Kidney tubule cell (primary cell): ENCODE data around the gene TCP11X1.
"Not testable (repeated sequence)": the region's sequence is repeated elsewhere in the genome, so short reads cannot be mapped to it uniquely, and the experiment has no call there.

Experiments
- DNase-seq: peaks from one replicate; pipeline ENCODE4 v3.0.0-alpha.2; 2018; ENCODE audit warnings: low spot score

Gene TCP11X1

DNA sequence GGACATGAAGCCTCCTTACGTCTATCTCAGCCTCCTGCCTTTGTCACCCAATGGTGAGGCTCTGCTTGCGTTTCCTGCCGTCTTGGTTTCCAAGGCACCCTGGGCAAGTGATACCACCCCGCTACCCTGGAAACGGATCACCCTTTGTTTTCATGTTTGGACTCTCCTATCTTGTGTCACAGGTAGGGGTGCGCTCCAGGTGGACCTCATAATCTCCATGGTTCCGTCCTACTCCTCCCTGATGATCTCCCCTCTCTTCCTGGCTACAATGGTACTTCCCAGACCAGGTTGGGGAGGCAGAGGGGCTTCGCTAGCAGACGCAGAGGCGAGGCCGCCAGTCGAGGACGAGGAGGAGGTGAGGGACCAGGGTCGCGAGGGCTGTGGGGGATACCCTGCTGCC lies at the start of gene TCP11X1:
Gene TCP11X1, plus strand, starts transcription at position 316 of the 400 bp plus-strand sequence.
- not testable (repeated sequence) for DNase-seq

DNA sequence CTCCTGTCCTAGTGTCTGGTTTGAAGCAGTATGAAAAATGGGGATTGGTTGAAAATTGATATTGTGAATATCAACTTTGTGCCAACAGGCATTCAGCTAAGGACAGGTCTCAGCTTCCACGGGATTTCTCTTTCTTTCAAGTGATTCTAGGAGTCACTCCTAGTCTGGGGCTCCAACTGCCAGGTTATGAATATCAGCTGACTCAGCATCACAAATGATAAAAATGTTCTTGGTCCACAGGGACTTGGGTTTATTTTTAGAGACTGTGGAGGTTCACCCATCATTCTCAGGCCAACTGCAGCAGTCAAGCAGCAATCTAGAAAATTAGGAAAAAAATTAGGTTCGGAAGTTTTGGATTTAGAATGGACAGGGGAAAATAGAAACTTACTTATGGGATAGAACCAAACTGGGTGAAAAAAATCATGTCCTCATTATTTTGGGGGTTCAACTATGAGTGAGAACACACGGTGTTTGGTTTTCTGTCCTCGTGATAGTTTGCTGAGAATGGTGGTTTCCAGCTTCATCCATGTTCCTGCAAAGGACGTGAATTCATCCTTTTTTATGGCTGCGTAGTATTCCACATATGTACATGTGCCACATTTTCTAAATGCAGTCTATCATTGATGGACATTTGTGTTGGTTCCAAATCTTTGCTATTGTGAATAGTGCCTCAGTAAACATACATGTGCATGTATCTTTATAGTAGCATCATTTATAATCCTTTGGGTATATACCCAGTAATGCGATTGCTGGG lies 29.0 kb upstream of the TCP11X1 start:
- DNase-seq, result no peak

DNA sequence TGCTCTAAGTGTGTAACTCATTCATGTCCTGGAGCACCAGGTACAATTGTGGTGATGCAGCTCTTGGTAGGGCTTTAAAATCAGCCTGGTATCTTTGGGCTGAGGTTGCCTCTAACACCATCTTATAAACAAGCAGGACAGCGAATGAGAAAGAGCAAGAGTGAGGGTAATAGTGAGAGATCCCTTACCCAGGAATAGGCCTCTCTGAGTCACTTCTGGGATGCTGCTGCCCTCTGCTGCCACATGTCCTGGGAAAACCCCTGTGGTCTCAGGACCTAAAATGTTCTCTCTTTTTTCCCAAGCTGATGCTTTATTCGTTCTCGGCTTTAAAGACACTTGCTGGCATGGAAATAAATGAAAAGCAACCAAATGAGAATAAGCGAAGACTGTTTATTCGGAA lies 7.2 kb upstream of the TCP11X1 start:
- not testable (repeated sequence) for DNase-seq

DNA sequence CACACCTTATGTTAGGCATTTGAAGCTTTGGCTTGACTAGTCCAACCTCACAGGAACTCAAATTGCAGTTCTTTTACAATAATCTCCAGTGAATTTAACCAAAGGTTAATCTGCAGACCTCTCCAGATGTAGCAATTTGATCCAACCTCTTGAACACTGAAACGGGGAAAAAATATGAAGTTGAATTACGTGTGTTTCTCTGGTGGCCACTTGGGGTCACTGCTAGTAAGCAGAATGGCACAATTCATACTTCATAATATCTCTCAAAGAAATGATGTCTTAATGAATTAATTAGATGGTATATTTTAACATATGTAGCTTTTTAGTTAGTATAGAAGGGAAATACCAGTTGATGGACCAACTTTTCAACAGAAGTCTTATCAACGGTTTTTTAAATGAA lies 1.4 kb downstream of the TCP11X1 start:
- not testable (repeated sequence) for DNase-seq

DNA sequence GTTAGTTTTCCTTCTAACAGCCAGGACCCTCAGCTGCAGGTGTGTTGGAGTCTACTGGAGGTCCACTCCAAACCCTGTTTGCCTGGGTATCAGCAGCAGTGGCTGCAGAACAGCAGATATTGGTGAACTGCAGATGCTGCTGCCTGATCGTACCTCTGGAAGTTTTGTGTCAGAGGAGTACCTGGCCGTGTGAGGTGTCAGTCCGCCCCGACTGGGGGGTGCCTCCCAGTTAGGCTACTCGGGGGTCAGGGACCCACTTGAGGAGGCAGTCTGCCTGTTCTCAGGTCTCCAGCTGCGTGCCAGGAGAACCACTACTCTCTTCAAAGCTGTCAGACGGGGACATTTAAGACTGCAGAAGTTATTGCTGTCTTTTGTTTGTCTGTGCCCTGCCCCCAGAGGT lies 20.6 kb downstream of the TCP11X1 start:
- not testable (repeated sequence) for DNase-seq

DNA sequence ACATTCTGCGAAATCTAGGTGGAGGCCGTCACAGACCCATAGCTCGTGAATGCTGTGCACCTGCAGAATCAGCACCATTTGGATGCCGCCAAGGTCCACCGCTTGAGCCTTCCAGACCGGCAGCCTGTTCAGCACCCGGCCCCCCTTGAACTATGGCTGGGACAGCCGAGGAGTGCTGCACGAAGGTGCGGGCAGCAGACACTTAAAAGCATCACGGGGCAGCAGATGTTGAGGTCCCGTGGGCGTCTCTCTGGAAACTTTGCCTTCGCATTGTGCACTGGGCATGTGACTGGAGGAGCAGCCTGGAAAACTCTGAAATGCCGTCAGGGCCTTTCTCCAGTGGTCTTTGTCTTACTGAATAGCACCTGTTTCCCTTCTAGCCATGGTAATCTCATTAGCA lies 25.2 kb downstream of the TCP11X1 start:
- DNase-seq, result not testable (repeated sequence)

DNA sequence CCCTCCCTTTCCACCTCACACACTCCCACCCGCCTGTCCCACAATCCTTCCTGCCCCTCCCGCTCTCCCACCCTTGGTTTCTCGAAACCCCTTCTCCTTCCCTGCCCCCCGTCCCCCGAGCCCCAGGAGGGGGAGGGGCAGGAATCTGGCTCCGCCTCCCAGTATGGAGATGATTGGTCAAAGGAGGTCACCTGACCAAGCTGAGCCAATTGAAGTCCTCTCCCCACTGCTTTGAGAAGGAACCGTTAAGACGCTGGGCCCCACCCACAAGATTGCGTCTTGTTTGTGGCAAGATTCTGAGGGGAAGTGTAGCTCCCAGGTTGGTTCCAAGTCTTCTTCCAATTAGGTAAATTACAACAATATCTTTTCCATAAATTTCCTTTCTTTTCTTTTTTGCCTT lies 31.8 kb downstream of the TCP11X1 start, which contains the start of gene NXF2:
Gene NXF2, plus strand, starts transcription at position 275 of the 400 bp plus-strand sequence. CDS start 59,912 bp downstream, outside the sequence.
- not testable (repeated sequence) for DNase-seq

DNA sequence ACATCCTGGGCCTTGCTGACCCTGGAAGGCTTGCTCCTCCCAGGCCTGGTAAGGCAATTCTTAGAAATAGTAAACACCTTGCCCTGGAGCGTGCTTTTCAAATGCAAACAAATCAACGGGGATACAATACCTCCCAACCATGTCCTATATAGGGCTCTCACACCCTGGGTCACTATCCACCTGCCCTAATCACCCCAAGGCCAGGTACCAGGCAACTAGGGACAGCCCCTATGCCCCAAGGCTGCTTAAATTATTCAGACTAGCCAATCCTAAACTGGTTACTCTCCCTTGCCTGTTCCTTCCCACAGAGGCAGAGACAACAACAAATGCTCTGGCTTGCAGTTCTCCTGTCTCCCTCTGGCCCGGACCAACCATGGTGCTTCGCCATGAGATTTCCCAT lies 57.1 kb downstream of the TCP11X1 start:
- DNase-seq, result not testable (repeated sequence)
